GM12864 (cell line): ENCODE results near the gene ZNF500.

Experiments
- DNase-seq: peaks from one replicate; pipeline ENCODE4 v3.0.0-alpha.2; 2011; ENCODE audit warnings: low read depth
- H3K4me3 ChIP-seq: 2 replicates; pipeline ENCODE4 v1.5.1; 2011; ENCODE audit warnings: mild to moderate bottlenecking, low read depth, low read length, control low read depth
- CTCF ChIP-seq: IDR thresholded peaks from 2 replicates; pipeline ENCODE4 v1.5.1; 2011; ENCODE audit warnings: low read depth, mild to moderate bottlenecking, moderate library complexity, low read length, control low read depth, inconsistent platforms; ENCODE audit errors: missing control alignments

The ZNF500 gene

GRCh38 chr16:4702466-4702808 lies 64.5 kb downstream of the ZNF500 start:
- TF ChIP-seq CTCF: no peak
- H3K4me3 ChIP-seq: no peak overlapping the region
- DNase-seq: no peak

GRCh38 chr16:4701791-4702465 lies 65.0 kb downstream of the ZNF500 start:
- TF ChIP-seq CTCF: no peak
- DNase-seq: no peak
- no peak overlapping the region for H3K4me3 ChIP-seq

GRCh38 chr16:4700997-4701743 lies 65.8 kb downstream of the ZNF500 start:
- H3K4me3 ChIP-seq: no peak overlapping the region
- no peak for DNase-seq
- no peak for TF ChIP-seq CTCF

GRCh38 chr16:4700380-4700996 lies 66.5 kb downstream of the ZNF500 start:
- no peak overlapping the region for H3K4me3 ChIP-seq
- no peak for DNase-seq
- TF ChIP-seq CTCF: no peak

- TF ChIP-seq CTCF: no peak
- DNase-seq: no peak
- no peak overlapping the region for H3K4me3 ChIP-seq
These were observed 67.9 kb downstream of the ZNF500 start for GRCh38 chr16:4699046-4699556.

GRCh38 chr16:4698321-4699045 lies 68.5 kb downstream of the ZNF500 start:
- H3K4me3 ChIP-seq: no peak overlapping the region
- no peak for TF ChIP-seq CTCF
- no peak for DNase-seq
